ENCODE measurements around the gene RUFY4. TPM values are rescaled to one million over a fixed set of nuclear protein-coding genes. Genes with fewer than 3 reads are reported as not detected.

The RUFY4 gene
- total and polyA plus RNA-seq, 3 donors from 2014 or later, result 0.17 to 0.39 (median 0.37) TPM

DNA sequence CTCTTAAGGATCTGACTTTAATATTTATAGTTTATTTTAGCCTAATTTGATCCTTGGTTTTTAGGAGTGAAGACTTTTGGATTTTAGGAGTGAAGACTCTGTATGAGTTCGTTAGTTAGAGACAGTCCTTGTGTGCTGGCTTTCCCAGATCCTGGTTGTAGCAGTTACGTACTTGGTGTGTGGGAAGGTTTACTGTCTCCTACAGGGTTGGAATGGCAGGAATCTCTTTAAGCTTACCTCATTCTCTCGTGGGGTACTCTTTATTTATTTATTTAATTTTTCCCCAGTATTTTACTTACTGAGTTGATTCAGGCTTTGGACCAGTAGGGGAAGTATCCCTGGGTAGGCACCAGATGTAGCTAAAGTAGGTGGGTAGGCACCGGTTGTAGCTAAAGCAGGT, 54.9 kb downstream of the RUFY4 start:
- TF ChIP-seq, protein P1, sequence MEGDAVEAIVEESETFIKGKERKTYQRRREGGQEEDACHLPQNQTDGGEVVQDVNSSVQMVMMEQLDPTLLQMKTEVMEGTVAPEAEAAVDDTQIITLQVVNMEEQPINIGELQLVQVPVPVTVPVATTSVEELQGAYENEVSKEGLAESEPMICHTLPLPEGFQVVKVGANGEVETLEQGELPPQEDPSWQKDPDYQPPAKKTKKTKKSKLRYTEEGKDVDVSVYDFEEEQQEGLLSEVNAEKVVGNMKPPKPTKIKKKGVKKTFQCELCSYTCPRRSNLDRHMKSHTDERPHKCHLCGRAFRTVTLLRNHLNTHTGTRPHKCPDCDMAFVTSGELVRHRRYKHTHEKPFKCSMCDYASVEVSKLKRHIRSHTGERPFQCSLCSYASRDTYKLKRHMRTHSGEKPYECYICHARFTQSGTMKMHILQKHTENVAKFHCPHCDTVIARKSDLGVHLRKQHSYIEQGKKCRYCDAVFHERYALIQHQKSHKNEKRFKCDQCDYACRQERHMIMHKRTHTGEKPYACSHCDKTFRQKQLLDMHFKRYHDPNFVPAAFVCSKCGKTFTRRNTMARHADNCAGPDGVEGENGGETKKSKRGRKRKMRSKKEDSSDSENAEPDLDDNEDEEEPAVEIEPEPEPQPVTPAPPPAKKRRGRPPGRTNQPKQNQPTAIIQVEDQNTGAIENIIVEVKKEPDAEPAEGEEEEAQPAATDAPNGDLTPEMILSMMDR (IDR thresholded peaks at IDR 0.05), result no peak
- TF ChIP-seq POLR2A (IDR thresholded peaks at IDR 0.05), result no peak
- Histone ChIP-seq H3K27ac (no peak overlapping the region), H3K9me3 (no peaks in the 10 kb centered on the region), H3K4me1 (no peaks in the 10 kb centered on the region), H3K36me3 (ENCODE audit: low read depth, missing control alignments) (no peaks in the 10 kb centered on the region), H3K4me3 (no peak overlapping the region), H3K27me3 (no peaks in the 10 kb centered on the region)
- DNase-seq, result no peak
- intact Hi-C loops (cut with DNase I; ENCODE audit: low total_unique reads), result no loop called here
- WGBS, 2 donors, result 83 to 84% methylated on average over 4 of the region's 4 CpGs

DNA sequence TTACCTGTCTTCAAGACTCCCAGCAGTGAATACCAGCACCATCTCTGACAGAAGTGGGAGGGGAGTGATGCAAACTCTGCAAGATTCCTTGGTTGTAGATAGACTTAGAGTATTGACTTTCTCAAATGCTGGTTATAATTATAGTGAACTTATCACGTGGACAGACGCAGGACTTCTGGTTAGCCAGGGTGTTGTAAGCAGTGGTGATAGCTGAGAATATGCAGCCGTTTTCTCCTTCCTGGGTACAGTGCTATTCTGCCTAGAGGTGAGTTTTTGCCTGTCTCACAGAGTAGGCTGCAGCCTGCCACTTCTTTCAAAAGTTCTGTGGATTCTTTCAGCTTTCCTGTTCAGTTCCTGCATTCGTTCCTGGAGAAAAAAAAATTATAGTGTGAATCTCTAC, 56.0 kb downstream of the RUFY4 start:
- no peaks in the 10 kb centered on the region for H3K27me3 ChIP-seq
- TF ChIP-seq, protein P1 (IDR thresholded peaks at IDR 0.05), result no peak
- TF ChIP-seq POLR2A (IDR thresholded peaks at IDR 0.05), result no peak
- no peaks in the 10 kb centered on the region for H3K4me1 ChIP-seq
- 57 to 67% methylated on average over 4 of the region's 4 CpGs for whole genome bisulfite sequencing, 2 donors
- no peak overlapping the region for H3K4me3 ChIP-seq
- no peak for DNase-seq
- no peaks in the 10 kb centered on the region for H3K36me3 ChIP-seq (ENCODE audit: low read depth, missing control alignments)
- H3K27ac ChIP-seq, result no peak overlapping the region
- intact Hi-C loops (cut with DNase I; ENCODE audit: low total_unique reads), result no loop called here
- H3K9me3 ChIP-seq, result no peaks in the 10 kb centered on the region

DNA sequence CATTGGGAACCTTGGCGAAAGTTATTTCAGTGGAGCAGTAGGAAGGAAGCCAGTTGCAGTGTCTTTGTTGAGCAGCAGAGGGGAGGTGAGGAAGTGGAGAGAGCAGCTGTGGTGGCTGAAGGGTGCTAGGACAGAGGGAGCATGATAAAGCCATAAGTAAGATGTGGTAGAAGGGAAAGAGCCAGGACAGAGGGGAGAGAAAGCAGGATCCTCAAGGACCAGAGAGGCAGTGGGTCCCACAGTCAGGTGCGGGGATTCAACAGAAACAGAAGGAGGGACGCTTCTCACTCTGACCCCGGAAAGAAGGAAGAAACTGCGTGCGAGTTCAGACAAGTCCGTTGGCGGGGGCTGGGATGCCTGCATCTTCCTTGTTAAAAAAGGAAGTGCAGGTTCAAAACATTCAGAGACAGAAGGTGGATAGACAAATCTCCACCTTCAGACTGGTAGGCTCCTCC, 56.6 kb downstream of the RUFY4 start, which contains the start of gene CXCR2:
TSS of gene CXCR2 (plus strand) at position 403 of the 455 bp plus-strand sequence. CDS start 8,774 bp downstream, outside the sequence.
- no peaks in the 10 kb centered on the region for H3K36me3 ChIP-seq (ENCODE audit: low read depth, missing control alignments)

DNA sequence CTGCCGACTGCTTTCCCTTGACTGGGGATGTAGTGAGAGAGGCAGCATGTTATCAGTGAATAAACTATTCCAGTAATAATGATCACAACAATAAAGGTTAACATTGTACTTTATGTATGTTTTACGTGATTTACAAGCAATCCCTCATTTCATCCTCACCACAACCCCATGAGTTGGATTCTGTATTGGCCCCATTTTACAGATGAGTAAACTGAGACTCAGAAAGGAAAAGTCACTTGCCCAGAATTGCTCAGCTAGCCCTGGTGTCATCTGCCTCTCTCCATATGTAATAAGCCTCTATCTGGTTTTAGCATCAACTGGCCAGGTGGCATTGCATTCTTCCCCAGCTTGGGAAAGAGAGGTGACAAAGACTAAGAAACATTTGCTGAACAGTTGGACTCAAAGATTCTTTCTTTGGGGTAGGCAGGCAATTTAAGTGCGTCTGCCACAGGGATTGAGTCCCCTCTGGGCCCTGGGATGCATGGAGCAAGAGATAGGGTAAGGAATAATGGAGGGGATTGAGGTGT, 58.9 kb downstream of the RUFY4 start:
- Histone ChIP-seq H3K27me3 (no peaks in the 10 kb centered on the region), H3K4me1 (no peaks in the 10 kb centered on the region), H3K27ac (no peak overlapping the region), H3K9me3 (no peaks in the 10 kb centered on the region), H3K4me3 (no peak overlapping the region), H3K36me3 (ENCODE audit: low read depth, missing control alignments) (no peaks in the 10 kb centered on the region)
- 83 to 95% methylated on average over 3 of the region's 3 CpGs for WGBS, 2 donors
- DNase-seq, result no peak
- intact Hi-C loops (cut with DNase I; ENCODE audit: low total_unique reads), result no loop called here
- no peak for TF ChIP-seq POLR2A (IDR thresholded peaks at IDR 0.05)
- TF ChIP-seq, protein P1 (IDR thresholded peaks at IDR 0.05), result no peak

More for the DNA sequence above, 56.6 kb downstream of the RUFY4 start, which contains the start of gene CXCR2:
- no peaks in the 10 kb centered on the region for H3K9me3 ChIP-seq
- H3K27ac ChIP-seq, result no peak within 1 kb of the TSS
- no peak for DNase-seq
- no peak for TF ChIP-seq POLR2A (IDR thresholded peaks at IDR 0.05)
- TF ChIP-seq, protein P1 (IDR thresholded peaks at IDR 0.05), result no peak
- H3K4me1 ChIP-seq, result no peaks in the 10 kb centered on the region
- intact Hi-C loops (cut with DNase I; ENCODE audit: low total_unique reads), result no loop called here
- no peaks in the 10 kb centered on the region for H3K27me3 ChIP-seq
- WGBS, 2 donors, result 69 to 78% methylated on average over 8 of the region's 8 CpGs
- no peak within 1 kb of the TSS for H3K4me3 ChIP-seq

Measured in testis (tissue), 3 donors.